Subcutaneous abdominal adipose tissue (tissue), 5 donors: ENCODE measurements around the gene TOGARAM2.

Experiments
- H3K27ac ChIP-seq: one replicate; pipeline ENCODE4 v1.7.0; 2013; ENCODE audit warnings: low read depth, mild to moderate bottlenecking, inconsistent platforms, low read length, moderate library complexity
- H3K27me3 ChIP-seq, 5 donors: one replicate each; pipeline ENCODE4 v1.7.0; 2013; ENCODE audit warnings: low read length in 5 of 5, inconsistent platforms in 1 of 5; ENCODE audit not compliant: control insufficient read depth in 5 of 5, insufficient read depth in 4 of 5
- H3K36me3 ChIP-seq, 5 donors: one replicate each; pipeline ENCODE4 v1.7.0; 2013; ENCODE audit warnings: low read length in 5 of 5; ENCODE audit not compliant: control insufficient read depth in 5 of 5, insufficient read depth in 5 of 5
- H3K4me1 ChIP-seq, 5 donors: one replicate each; pipeline ENCODE4 v1.7.0; 2013; ENCODE audit warnings: low read length in 5 of 5, mild to moderate bottlenecking in 3 of 5, moderate library complexity in 1 of 5; ENCODE audit not compliant: control insufficient read depth in 5 of 5, insufficient read depth in 5 of 5
- H3K4me3 ChIP-seq, 5 donors: one replicate each; pipeline ENCODE4 v1.7.0; 2013; ENCODE audit warnings: low read length in 5 of 5, low read depth in 1 of 5
- H3K9ac ChIP-seq, 5 donors: one replicate each; pipeline ENCODE4 v1.7.0; 2013; ENCODE audit warnings: low read length in 5 of 5, mild to moderate bottlenecking in 4 of 5, moderate library complexity in 3 of 5
- H3K9me3 ChIP-seq, 5 donors: one replicate each; pipeline ENCODE4 v1.7.0; 2013; ENCODE audit warnings: low read length in 5 of 5; ENCODE audit not compliant: control insufficient read depth in 5 of 5
- donor health status: healthy.
- donor health status: healthy.
- donor health status: healthy.
- donor health status: healthy.
- donor health status: healthy.

Gene TOGARAM2

GRCh38 chr2:29066271-29066860 lies 85.3 kb downstream of the TOGARAM2 start:
- no peak overlapping the region for H3K9ac ChIP-seq
- no peaks in the 10 kb centered on the region for H3K9me3 ChIP-seq
- peaks cover 14 to 47% (median 45%) of the 10 kb centered on the region in 5 donors for H3K4me1 ChIP-seq
- no peaks in the 10 kb centered on the region for H3K27me3 ChIP-seq
- H3K4me3 ChIP-seq, result no peak overlapping the region
- H3K36me3 ChIP-seq, result no peaks in the 10 kb centered on the region
- peak overlapping the region; percentile 87 for H3K27ac ChIP-seq

- Histone ChIP-seq H3K4me1 (peaks cover 14 to 47% (median 45%) of the 10 kb centered on the region in 5 donors), H3K9ac (no peak overlapping the region), H3K27me3 (no peaks in the 10 kb centered on the region), H3K9me3 (no peaks in the 10 kb centered on the region), H3K36me3 (no peaks in the 10 kb centered on the region), H3K27ac (peak overlapping the region; percentile 87), H3K4me3 (no peak overlapping the region)
These were observed 86.0 kb downstream of the TOGARAM2 start for GRCh38 chr2:29066997-29067605.

- Histone ChIP-seq H3K9me3 (no peaks in the 10 kb centered on the region), H3K4me3 (no peak overlapping the region), H3K9ac (no peak overlapping the region), H3K4me1 (peaks cover 14 to 46% (median 38%) of the 10 kb centered on the region in 5 donors), H3K36me3 (no peaks in the 10 kb centered on the region), H3K27me3 (no peaks in the 10 kb centered on the region), H3K27ac (no peak overlapping the region)
These were observed 87.4 kb downstream of the TOGARAM2 start for GRCh38 chr2:29068513-29068912.

GRCh38 chr2:29070526-29070925 lies 89.4 kb downstream of the TOGARAM2 start:
- Histone ChIP-seq H3K27ac (no peak overlapping the region), H3K9me3 (no peaks in the 10 kb centered on the region), H3K27me3 (no peaks in the 10 kb centered on the region), H3K9ac (no peak overlapping the region), H3K4me3 (no peak overlapping the region), H3K36me3 (no peaks in the 10 kb centered on the region), H3K4me1 (peaks cover 5 to 33% (median 23%) of the 10 kb centered on the region in 5 donors)

GRCh38 chr2:29071032-29071975 lies 90.2 kb downstream of the TOGARAM2 start:
- no peak overlapping the region for H3K9ac ChIP-seq
- H3K4me1 ChIP-seq, result peaks cover 5 to 33% (median 22%) of the 10 kb centered on the region in 5 donors
- no peak overlapping the region for H3K27ac ChIP-seq
- H3K4me3 ChIP-seq, result no peak overlapping the region
- H3K9me3 ChIP-seq, result no peaks in the 10 kb centered on the region
- no peaks in the 10 kb centered on the region for H3K27me3 ChIP-seq
- H3K36me3 ChIP-seq, result no peaks in the 10 kb centered on the region

GRCh38 chr2:29072251-29072650 lies 91.2 kb downstream of the TOGARAM2 start:
- Histone ChIP-seq H3K4me3 (no peak overlapping the region), H3K9ac (no peak overlapping the region), H3K4me1 (peaks cover under 1 to 28% (median 12%) of the 10 kb centered on the region in 5 donors), H3K27ac (no peak overlapping the region), H3K36me3 (no peaks in the 10 kb centered on the region), H3K27me3 (no peaks in the 10 kb centered on the region), H3K9me3 (no peaks in the 10 kb centered on the region)

- Histone ChIP-seq H3K9ac (no peak overlapping the region), H3K4me3 (no peak overlapping the region), H3K4me1 (peaks cover 0 to 26% (median 12%) of the 10 kb centered on the region in 5 donors), H3K27ac (no peak overlapping the region), H3K9me3 (no peaks in the 10 kb centered on the region), H3K27me3 (no peaks in the 10 kb centered on the region), H3K36me3 (no peaks in the 10 kb centered on the region)
These were observed 92.0 kb downstream of the TOGARAM2 start for GRCh38 chr2:29072971-29073725.

GRCh38 chr2:29073933-29074332 lies 92.8 kb downstream of the TOGARAM2 start:
- Histone ChIP-seq H3K27ac (no peak overlapping the region), H3K27me3 (no peaks in the 10 kb centered on the region), H3K9ac (no peak overlapping the region), H3K4me3 (no peak overlapping the region), H3K4me1 (peaks cover 0 to 26% (median 12%) of the 10 kb centered on the region in 5 donors), H3K36me3 (no peaks in the 10 kb centered on the region), H3K9me3 (peaks cover 0 to under 1% (median 0%) of the 10 kb centered on the region in 5 donors)

GRCh38 chr2:29074411-29074810 lies 93.3 kb downstream of the TOGARAM2 start, which contains the start of gene PCARE:
Gene PCARE (minus strand): TSS chr2:29074523. CDS start chr2:29074261, 262 bp downstream.
- H3K4me3 ChIP-seq, result no peak within 1 kb of the TSS
- peaks cover 0 to 26% (median 12%) of the 10 kb centered on the region in 5 donors for H3K4me1 ChIP-seq
- no peak within 1 kb of the TSS for H3K9ac ChIP-seq
- no peaks in the 10 kb centered on the region for H3K36me3 ChIP-seq
- peaks cover 0 to 4% (median 4%) of the 10 kb centered on the region in 5 donors for H3K9me3 ChIP-seq
- no peak within 1 kb of the TSS for H3K27ac ChIP-seq
- H3K27me3 ChIP-seq, result no peaks in the 10 kb centered on the region
